SK-N-SH (cell line): ENCODE measurements around the gene SAMD4A. TPM values are rescaled to one million over a fixed set of nuclear protein-coding genes. Genes with fewer than 3 reads are reported as not detected.

ENCODE experiments used
- CTCF ChIA-PET: fragments of 300-600, 350-600 bp; formaldehyde crosslinking; extraction: SDS; loops from one replicate; lab custom pipeline; 2021; lab: Yijun Ruan, JAX
- POLR2A ChIA-PET: fragments of 350-600 bp; sonication (Branson Sonifier 250); formaldehyde crosslinking; extraction: SDS; loops from one replicate; lab custom pipeline; 2020; ENCODE audit warnings: antibody characterized with exemption, inconsistent platforms; lab: Yijun Ruan, JAX
- DNase-seq: peaks from one replicate; pipeline ENCODE4 v3.0.0; 2012
- H2AFZ ChIP-seq: fragments of 200-600 bp; sonication (generic); 2 replicates; pipeline ENCODE4 v1.8.1; 2016; ENCODE audit warnings: antibody characterized with exemption, mild to moderate bottlenecking, low read depth
- H3F3A ChIP-seq: fragments of 200-600 bp; sonication (generic); replicated peaks from 2 replicates; pipeline ENCODE3; 2016; ENCODE audit warnings: antibody characterized with exemption, mild to moderate bottlenecking; ENCODE audit not compliant: insufficient read depth
- H3K27ac ChIP-seq, 2 experiments: fragments of 200-500 bp in 1 of 2; fragments of 200-600 bp in 1 of 2; sonication (Bioruptor generic) in 1 of 2; sonication (generic), shearing (Covaris generic) in 1 of 2; 2 replicates each; pipeline versions ENCODE4 v1.5.1 to v1.6.1; 2014 to 2016; ENCODE audit warnings: low read depth in 2 of 2, inconsistent platforms in 1 of 2, low read length in 1 of 2, mild to moderate bottlenecking in 1 of 2, mixed read lengths in 1 of 2
- H3K27me3 ChIP-seq: fragments of 200-600 bp; sonication (generic), shearing (Covaris generic); 2 replicates; pipeline ENCODE4 v1.6.1; 2016; ENCODE audit warnings: mixed run types; ENCODE audit not compliant: insufficient read depth
- H3K36me3 ChIP-seq, 2 experiments: fragments of 200-500 bp in 1 of 2; fragments of 200-600 bp in 1 of 2; sonication (Bioruptor generic) in 1 of 2; sonication (generic) in 1 of 2; replicated peaks in 1 of 2; 2 replicates each; pipeline versions ENCODE3 to v1.5.1; 2014 to 2016; ENCODE audit warnings: low read length in 1 of 2, mild to moderate bottlenecking in 1 of 2; ENCODE audit not compliant: insufficient read depth in 2 of 2, control insufficient read depth in 1 of 2
- H3K4me1 ChIP-seq, 2 experiments: fragments of 200-500 bp in 1 of 2; fragments of 200-600 bp in 1 of 2; sonication (Bioruptor generic) in 1 of 2; sonication (generic), shearing (Covaris generic) in 1 of 2; 2 replicates each; pipeline versions ENCODE4 v1.5.1 to v1.6.1; 2014 to 2016; ENCODE audit warnings: low read depth in 1 of 2, low read length in 1 of 2, mixed run types in 1 of 2; ENCODE audit not compliant: insufficient read depth in 2 of 2, control insufficient read depth in 1 of 2
- H3K4me2 ChIP-seq: fragments of 200-600 bp; sonication (generic), shearing (Covaris generic); 2 replicates; pipeline ENCODE4 v1.6.1; 2017; ENCODE audit warnings: mixed run types
- H3K4me3 ChIP-seq, 2 experiments: fragments of 200-500 bp in 1 of 2; fragments of 200-600 bp in 1 of 2; sonication (Bioruptor generic) in 1 of 2; sonication (generic), shearing (Covaris generic) in 1 of 2; 2 replicates each; pipeline versions ENCODE4 v1.5.1 to v1.8.1; 2014 to 2016; ENCODE audit warnings: low read depth in 2 of 2, inconsistent platforms in 1 of 2, low read length in 1 of 2, mild to moderate bottlenecking in 1 of 2, mixed read lengths in 1 of 2, moderate library complexity in 1 of 2
- H3K79me2 ChIP-seq: fragments of 200-600 bp; sonication (generic); 2 replicates; pipeline ENCODE4 v1.8.1; 2017; ENCODE audit warnings: mild to moderate bottlenecking; ENCODE audit not compliant: insufficient read depth
- H3K9ac ChIP-seq: fragments of 200-600 bp; sonication (generic); 2 replicates; pipeline ENCODE4 v1.6.1; 2017; ENCODE audit warnings: mixed run types
- H3K9me2 ChIP-seq: fragments of 200-600 bp; sonication (generic); 2 replicates; pipeline ENCODE4 v1.6.1; 2017; ENCODE audit warnings: mixed run types
- H3K9me3 ChIP-seq: fragments of 200-600 bp; sonication (generic); 2 replicates; pipeline ENCODE4 v1.6.1; 2017; ENCODE audit warnings: mixed run types, mild to moderate bottlenecking, moderate library complexity
- H4K20me1 ChIP-seq: fragments of 200-600 bp; sonication (generic); 2 replicates; pipeline ENCODE4 v1.6.1; 2017; ENCODE audit warnings: mild to moderate bottlenecking, mixed run types; ENCODE audit not compliant: insufficient read depth
- EZH2phosphoT487 ChIP-seq: fragments of 200-600 bp; sonication (generic); IDR thresholded peaks from 2 replicates; pipeline ENCODE4 v1.6.1; 2017; ENCODE audit warnings: low read depth, mixed run types, mild to moderate bottlenecking, antibody characterized with exemption, moderate library complexity, borderline replicate concordance
- FOSL2 ChIP-seq: IDR thresholded peaks from 2 replicates; pipeline ENCODE4 v1.4.0; 2012; ENCODE audit warnings: low read depth, mild to moderate bottlenecking, moderate library complexity, borderline replicate concordance
- FOXM1 ChIP-seq: IDR thresholded peaks from 2 replicates; pipeline ENCODE4 v1.4.0; 2012; ENCODE audit warnings: low read depth, mild to moderate bottlenecking
- GABPA ChIP-seq: IDR thresholded peaks from 2 replicates; pipeline ENCODE4 v1.4.0; 2012; ENCODE audit warnings: low read depth, mild to moderate bottlenecking
- MXI1 ChIP-seq: IDR thresholded peaks from 2 replicates; pipeline ENCODE4 v1.6.1; 2012; ENCODE audit warnings: mild to moderate bottlenecking, low read depth, low read length, improper control_type of control experiment
- NFIC ChIP-seq: IDR thresholded peaks from 2 replicates; pipeline ENCODE4 v1.4.0; 2012; ENCODE audit warnings: borderline replicate concordance
- RFX5 ChIP-seq: IDR thresholded peaks from 2 replicates; pipeline ENCODE4 v1.6.1; 2012; ENCODE audit warnings: mild to moderate bottlenecking, improper control_type of control experiment, low read length
- SIN3A ChIP-seq: IDR thresholded peaks from 2 replicates; pipeline ENCODE4 v1.6.1; 2012; ENCODE audit warnings: low read depth, mild to moderate bottlenecking, low read length, moderate library complexity, borderline replicate concordance
- SMC3 ChIP-seq: IDR thresholded peaks from 2 replicates; pipeline ENCODE4 v1.6.1; 2012; ENCODE audit warnings: low read depth, low read length, improper control_type of control experiment
- WGBS: methylation state at CpG from one replicate; pipeline ENCODE4 v1.1.6; 2017; ENCODE audit warnings: low lambda C conversion rate; 5-methylcytosine and 5-hydroxymethylcytosine counted together
- polyA plus RNA-seq, 3 experiments: library from polyadenylated mRNA; depleted of rRNA; stranded (reverse); fragments of >200 nt; gene quantifications; 2 replicates each; pipeline ENCODE4 v1.2.3, GENCODE V29; 2012
- TF ChIP-seq, protein P1 (sequence below): IDR thresholded peaks from 2 replicates; pipeline ENCODE4 v1.6.1; 2012; ENCODE audit warnings: mild to moderate bottlenecking, low read depth, low read length, moderate library complexity
- TF ChIP-seq, protein P2 (sequence below): fragments of 200-600 bp; sonication (generic); IDR thresholded peaks from 2 replicates; pipeline ENCODE4 v1.6.1; 2017; ENCODE audit warnings: antibody characterized with exemption, mild to moderate bottlenecking, moderate library complexity
- TF ChIP-seq, protein P3 (sequence below): fragments of 150-350 bp; IDR thresholded peaks from 2 replicates; pipeline ENCODE4 v1.6.1; 2017; ENCODE audit warnings: antibody characterized with exemption, low read length, low read depth, borderline replicate concordance
- TF ChIP-seq, protein P4 (sequence below): IDR thresholded peaks from 2 replicates; pipeline ENCODE4 v1.4.0; 2012; ENCODE audit warnings: low read depth, borderline replicate concordance

The SAMD4A gene
- polyA plus RNA-seq, 1 of the 3 experiments (the other 2 are of a cell fraction) = 5.0 TPM

DNA sequence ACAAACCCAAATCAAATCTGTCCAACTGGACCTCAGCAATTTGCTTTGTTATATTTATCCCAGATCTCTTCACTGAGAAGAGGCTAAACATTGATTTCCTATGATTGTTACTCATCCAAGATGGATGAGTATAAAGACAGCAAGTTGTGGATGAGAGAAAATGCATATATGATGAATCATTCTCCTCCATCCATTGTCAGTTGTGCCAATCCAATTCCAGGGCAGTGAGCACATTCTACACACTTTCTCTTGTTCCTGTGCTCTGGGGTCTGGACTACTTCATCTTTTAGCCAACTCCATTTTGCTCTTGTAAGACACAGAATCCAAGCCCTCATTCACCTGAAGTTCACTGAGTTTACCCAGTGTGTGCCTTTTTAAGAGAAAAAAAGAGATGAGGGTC lies 230.0 kb downstream of the SAMD4A start (continued):
- no peak for TF ChIP-seq EZH2phosphoT487
- TF ChIP-seq, all 33 proteins: peak for 11

DNA sequence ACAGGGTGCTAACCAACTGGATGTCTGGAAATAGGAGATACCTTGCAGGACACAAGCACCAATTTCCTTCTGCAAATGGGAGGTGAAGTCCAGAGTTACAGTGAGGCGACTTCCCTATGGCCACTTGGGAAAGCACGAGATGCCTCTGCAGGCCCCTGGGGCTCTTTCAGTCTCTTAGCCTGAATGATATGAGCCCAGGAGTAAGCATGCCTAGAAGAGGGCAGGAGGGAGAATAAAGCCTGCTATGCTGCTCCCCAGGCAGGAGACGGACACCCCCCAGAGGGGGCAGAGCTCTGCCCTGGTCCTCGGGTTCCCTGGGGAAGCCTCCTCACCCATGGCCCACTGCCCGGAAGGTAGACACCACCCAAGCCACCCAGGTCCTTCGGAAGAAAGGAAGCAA lies 230.6 kb downstream of the SAMD4A start:
- Histone ChIP-seq H3K36me3 (peaks cover 0 to 15% of the 10 kb centered on the region in 2 experiments), H3K27me3 (no peaks in the 10 kb centered on the region), H3F3A (peaks cover 17% of the 10 kb centered on the region), H4K20me1 (no peaks in the 10 kb centered on the region), H3K9ac (no peak overlapping the region), H3K79me2 (no peaks in the 10 kb centered on the region), H3K9me2 (no peaks in the 10 kb centered on the region), H3K4me1 (peaks cover 0 to 14% of the 10 kb centered on the region in 2 experiments; a peak in 2 of 4 replicates), H3K4me2 (no peak overlapping the region; the same call in 1 of the 2 replicates), H3K27ac (peak overlapping the region in 1 of 2 experiments; percentile 75; a peak in 2 of 4 replicates), H3K9me3 (no peaks in the 10 kb centered on the region), H3K4me3 (no peak overlapping the region), H2AFZ (no peak overlapping the region)
- CTCF ChIA-PET = interaction anchor here (1.3 kb wide), 1 partner anchor 15 kb away, joined by 4 read pairs; no protein-coding TSS in a partner anchor
- WGBS = 96% methylated on average over 3 of the region's 6 CpGs
- no peak for DNase-seq
- TF ChIP-seq, protein P1, sequence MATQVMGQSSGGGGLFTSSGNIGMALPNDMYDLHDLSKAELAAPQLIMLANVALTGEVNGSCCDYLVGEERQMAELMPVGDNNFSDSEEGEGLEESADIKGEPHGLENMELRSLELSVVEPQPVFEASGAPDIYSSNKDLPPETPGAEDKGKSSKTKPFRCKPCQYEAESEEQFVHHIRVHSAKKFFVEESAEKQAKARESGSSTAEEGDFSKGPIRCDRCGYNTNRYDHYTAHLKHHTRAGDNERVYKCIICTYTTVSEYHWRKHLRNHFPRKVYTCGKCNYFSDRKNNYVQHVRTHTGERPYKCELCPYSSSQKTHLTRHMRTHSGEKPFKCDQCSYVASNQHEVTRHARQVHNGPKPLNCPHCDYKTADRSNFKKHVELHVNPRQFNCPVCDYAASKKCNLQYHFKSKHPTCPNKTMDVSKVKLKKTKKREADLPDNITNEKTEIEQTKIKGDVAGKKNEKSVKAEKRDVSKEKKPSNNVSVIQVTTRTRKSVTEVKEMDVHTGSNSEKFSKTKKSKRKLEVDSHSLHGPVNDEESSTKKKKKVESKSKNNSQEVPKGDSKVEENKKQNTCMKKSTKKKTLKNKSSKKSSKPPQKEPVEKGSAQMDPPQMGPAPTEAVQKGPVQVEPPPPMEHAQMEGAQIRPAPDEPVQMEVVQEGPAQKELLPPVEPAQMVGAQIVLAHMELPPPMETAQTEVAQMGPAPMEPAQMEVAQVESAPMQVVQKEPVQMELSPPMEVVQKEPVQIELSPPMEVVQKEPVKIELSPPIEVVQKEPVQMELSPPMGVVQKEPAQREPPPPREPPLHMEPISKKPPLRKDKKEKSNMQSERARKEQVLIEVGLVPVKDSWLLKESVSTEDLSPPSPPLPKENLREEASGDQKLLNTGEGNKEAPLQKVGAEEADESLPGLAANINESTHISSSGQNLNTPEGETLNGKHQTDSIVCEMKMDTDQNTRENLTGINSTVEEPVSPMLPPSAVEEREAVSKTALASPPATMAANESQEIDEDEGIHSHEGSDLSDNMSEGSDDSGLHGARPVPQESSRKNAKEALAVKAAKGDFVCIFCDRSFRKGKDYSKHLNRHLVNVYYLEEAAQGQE = no peak
- TF ChIP-seq SIN3A (no peak), MXI1 (no peak), EZH2phosphoT487 (no peak), FOSL2 (no peak), SMC3 (no peak), RFX5 (no peak), GABPA (no peak), NFIC (no peak), FOXM1 (no peak)
- TF ChIP-seq, protein P2, sequence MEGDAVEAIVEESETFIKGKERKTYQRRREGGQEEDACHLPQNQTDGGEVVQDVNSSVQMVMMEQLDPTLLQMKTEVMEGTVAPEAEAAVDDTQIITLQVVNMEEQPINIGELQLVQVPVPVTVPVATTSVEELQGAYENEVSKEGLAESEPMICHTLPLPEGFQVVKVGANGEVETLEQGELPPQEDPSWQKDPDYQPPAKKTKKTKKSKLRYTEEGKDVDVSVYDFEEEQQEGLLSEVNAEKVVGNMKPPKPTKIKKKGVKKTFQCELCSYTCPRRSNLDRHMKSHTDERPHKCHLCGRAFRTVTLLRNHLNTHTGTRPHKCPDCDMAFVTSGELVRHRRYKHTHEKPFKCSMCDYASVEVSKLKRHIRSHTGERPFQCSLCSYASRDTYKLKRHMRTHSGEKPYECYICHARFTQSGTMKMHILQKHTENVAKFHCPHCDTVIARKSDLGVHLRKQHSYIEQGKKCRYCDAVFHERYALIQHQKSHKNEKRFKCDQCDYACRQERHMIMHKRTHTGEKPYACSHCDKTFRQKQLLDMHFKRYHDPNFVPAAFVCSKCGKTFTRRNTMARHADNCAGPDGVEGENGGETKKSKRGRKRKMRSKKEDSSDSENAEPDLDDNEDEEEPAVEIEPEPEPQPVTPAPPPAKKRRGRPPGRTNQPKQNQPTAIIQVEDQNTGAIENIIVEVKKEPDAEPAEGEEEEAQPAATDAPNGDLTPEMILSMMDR = no peak
- TF ChIP-seq, protein P3, sequence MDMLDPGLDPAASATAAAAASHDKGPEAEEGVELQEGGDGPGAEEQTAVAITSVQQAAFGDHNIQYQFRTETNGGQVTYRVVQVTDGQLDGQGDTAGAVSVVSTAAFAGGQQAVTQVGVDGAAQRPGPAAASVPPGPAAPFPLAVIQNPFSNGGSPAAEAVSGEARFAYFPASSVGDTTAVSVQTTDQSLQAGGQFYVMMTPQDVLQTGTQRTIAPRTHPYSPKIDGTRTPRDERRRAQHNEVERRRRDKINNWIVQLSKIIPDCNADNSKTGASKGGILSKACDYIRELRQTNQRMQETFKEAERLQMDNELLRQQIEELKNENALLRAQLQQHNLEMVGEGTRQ = no peak
- TF ChIP-seq, protein P4, sequence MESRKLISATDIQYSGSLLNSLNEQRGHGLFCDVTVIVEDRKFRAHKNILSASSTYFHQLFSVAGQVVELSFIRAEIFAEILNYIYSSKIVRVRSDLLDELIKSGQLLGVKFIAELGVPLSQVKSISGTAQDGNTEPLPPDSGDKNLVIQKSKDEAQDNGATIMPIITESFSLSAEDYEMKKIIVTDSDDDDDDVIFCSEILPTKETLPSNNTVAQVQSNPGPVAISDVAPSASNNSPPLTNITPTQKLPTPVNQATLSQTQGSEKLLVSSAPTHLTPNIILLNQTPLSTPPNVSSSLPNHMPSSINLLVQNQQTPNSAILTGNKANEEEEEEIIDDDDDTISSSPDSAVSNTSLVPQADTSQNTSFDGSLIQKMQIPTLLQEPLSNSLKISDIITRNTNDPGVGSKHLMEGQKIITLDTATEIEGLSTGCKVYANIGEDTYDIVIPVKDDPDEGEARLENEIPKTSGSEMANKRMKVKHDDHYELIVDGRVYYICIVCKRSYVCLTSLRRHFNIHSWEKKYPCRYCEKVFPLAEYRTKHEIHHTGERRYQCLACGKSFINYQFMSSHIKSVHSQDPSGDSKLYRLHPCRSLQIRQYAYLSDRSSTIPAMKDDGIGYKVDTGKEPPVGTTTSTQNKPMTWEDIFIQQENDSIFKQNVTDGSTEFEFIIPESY = no peak
- POLR2A ChIA-PET = no interaction called here
